HepG2 (cell line): Measurements from ENCODE around the gene CDC26. TPM values are rescaled to one million over a fixed set of nuclear protein-coding genes. Genes with fewer than 3 reads are reported as not detected.

Experiments
- BCL3 ChIP-seq: sonication (generic); formaldehyde crosslinking; IDR thresholded peaks from 2 replicates; pipeline ENCODE4 v1.5.1; 2020; ENCODE audit warnings: mild to moderate bottlenecking, missing genetic modification reagents, moderate library complexity
- HDAC6 ChIP-seq: fragments of 200-600 bp; sonication (generic); IDR thresholded peaks from 2 replicates; pipeline ENCODE4 v1.7.0; 2017; ENCODE audit warnings: mild to moderate bottlenecking, antibody characterized with exemption, low read length, low read depth
- PAWR ChIP-seq: sonication (generic); formaldehyde crosslinking; IDR thresholded peaks from 2 replicates; pipeline ENCODE4 v1.4.0; 2020; ENCODE audit warnings: missing genetic modification reagents, mild to moderate bottlenecking, borderline replicate concordance
- PCBP2 ChIP-seq: fragments of 200-400 bp; formaldehyde crosslinking; optimal IDR thresholded peaks from 2 replicates; pipeline ENCODE3; 2018; ENCODE audit warnings: low read length, low read depth; ENCODE audit not compliant: poor library complexity, severe bottlenecking
- REST ChIP-seq, 2 experiments: IDR thresholded peaks; 2 replicates each; pipeline ENCODE4 v1.6.1; 2011 to 2012; ENCODE audit warnings: low read length in 2 of 2, borderline replicate concordance in 1 of 2, low read depth in 1 of 2, mild to moderate bottlenecking in 1 of 2, moderate library complexity in 1 of 2
- SMAD3 ChIP-seq: sonication (generic); formaldehyde crosslinking; IDR thresholded peaks from 2 replicates; pipeline ENCODE4 v1.4.0; 2020; ENCODE audit warnings: missing genetic modification reagents
- SRSF4 ChIP-seq: fragments of 200-400 bp; formaldehyde crosslinking; IDR thresholded peaks from one replicate; pipeline ENCODE4 v1.6.1; 2018; ENCODE audit warnings: mild to moderate bottlenecking, low read depth, low read length, moderate library complexity; ENCODE audit not compliant: poor library complexity, severe bottlenecking
- ZBTB10 ChIP-seq: sonication (generic); formaldehyde crosslinking; IDR thresholded peaks from 2 replicates; pipeline ENCODE4 v1.4.0; 2020; ENCODE audit warnings: missing genetic modification reagents, borderline replicate concordance
- ZNF180 ChIP-seq: sonication (generic); formaldehyde crosslinking; IDR thresholded peaks from 2 replicates; pipeline ENCODE4 v1.4.0; 2020; ENCODE audit warnings: low read depth, missing genetic modification reagents, borderline replicate concordance
- ZNF3 ChIP-seq: IDR thresholded peaks from 2 replicates; pipeline ENCODE4 v1.7.0; 2017; ENCODE audit warnings: inconsistent platforms
- ZNF556 ChIP-seq: sonication (generic); formaldehyde crosslinking; IDR thresholded peaks from 2 replicates; pipeline ENCODE4 v1.4.0; 2020; ENCODE audit warnings: mild to moderate bottlenecking, missing genetic modification reagents, borderline replicate concordance
- ZNF569 ChIP-seq: sonication (generic); formaldehyde crosslinking; IDR thresholded peaks from 2 replicates; pipeline ENCODE4 v1.5.0; 2020; ENCODE audit warnings: mild to moderate bottlenecking, missing genetic modification reagents, moderate library complexity, borderline replicate concordance
- ZNF800 ChIP-seq: sonication (generic); formaldehyde crosslinking; IDR thresholded peaks from 2 replicates; pipeline ENCODE4 v1.4.0; 2020; ENCODE audit warnings: missing genetic modification reagents
- polyA plus RNA-seq, 8 experiments: library from polyadenylated mRNA; depleted of rRNA in 3 of 8; stranded (reverse) in 7 of 8; unstranded in 1 of 8; fragments of >200 nt; fragmentation: Illumina TruSeq in 4 of 8; extraction: Trizol in 4 of 8; gene quantifications; 2 replicates each; pipeline versions ENCODE4 v1.2.1 to v1.2.3, GENCODE V29; 2011 to 2016; ENCODE audit warnings: low read depth in 4 of 8, missing spikeins in 1 of 8, mixed read lengths in 1 of 8; ENCODE audit not compliant: insufficient read depth in 1 of 8
- total RNA-seq, 5 experiments: library from RNA; depleted of rRNA; stranded (reverse); fragments of >200 nt; fragmentation: Illumina TruSeq; extraction: Trizol; gene quantifications; 2 replicates each; pipeline ENCODE4 v1.2.3, GENCODE V29; 2016; ENCODE audit warnings: low read depth in 1 of 5

CDC26 gene
- total and polyA plus RNA-seq, 2 of the 13 experiments (the other 11 are each of a cell fraction or from before 2014, with no cell fraction given), result 26.6 to 57.9 TPM

GRCh38 chr9:113275157-113276131, at the start of gene CDC26, which contains the start of gene PRPF4 (continued):
- TF ChIP-seq ZNF3 (no peak), ZBTB10 (CRISPR knock-in tag) (no peak; the same call in 1 of the 2 replicates), SMAD3 (CRISPR knock-in tag) (no peak), ZNF800 (CRISPR knock-in tag) (no peak), SRSF4 (no peak), BCL3 (CRISPR knock-in tag) (peak; percentile 69; the same call in 1 of the 2 replicates), HDAC6 (no peak), ZNF569 (CRISPR knock-in tag) (no peak), PAWR (CRISPR knock-in tag) (no peak), REST (IDR thresholded peaks at IDR 0.05; ENCODE audit: borderline replicate concordance in 1 of 2, low read depth in 1 of 2, low read length in 2 of 2) (no peak; a peak in 1 of 4 replicates), ZNF556 (peak; percentile 80; the same call in 1 of the 2 replicates), PCBP2 (no peak), ZNF180 (peak; percentile 73; the same call in 1 of the 2 replicates)
